Nephron progenitor cell (in vitro differentiated cells): ENCODE results near the gene MAP2K2.
A peak's percentile ranks its signal among the peaks of the same experiment; 100 is the strongest.
"Not testable (repeated sequence)": the region's sequence is repeated elsewhere in the genome, so short reads cannot be mapped to it uniquely, and the experiment has no call there.

Source experiments
- DNase-seq: peaks from one replicate; pipeline ENCODE4 v3.0.0; 2021
- H3K27ac Mint-ChIP-seq: 2 replicates; pipeline ENCODE4 v1.8.0; 2021; ENCODE audit warnings: mild to moderate bottlenecking, moderate library complexity, mixed read lengths
- H3K27me3 Mint-ChIP-seq: 2 replicates; pipeline ENCODE4 v1.8.0; 2021; ENCODE audit warnings: mild to moderate bottlenecking, low read depth, mixed read lengths; ENCODE audit not compliant: poor library complexity
- H3K36me3 Mint-ChIP-seq: 2 replicates; pipeline ENCODE4 v1.8.0; 2021; ENCODE audit warnings: low read depth, mixed read lengths
- H3K4me1 Mint-ChIP-seq: 2 replicates; pipeline ENCODE4 v1.8.0; 2021; ENCODE audit warnings: mixed read lengths
- H3K4me3 Mint-ChIP-seq: 2 replicates; pipeline ENCODE4 v1.8.0; 2021; ENCODE audit warnings: mild to moderate bottlenecking, moderate library complexity, mixed read lengths
- H3K9me3 Mint-ChIP-seq: 2 replicates; pipeline ENCODE4 v1.8.0; 2021; ENCODE audit warnings: mild to moderate bottlenecking, moderate library complexity, mixed read lengths
- CTCF ChIP-seq: fragments of 200-600 bp; sonication (generic); IDR thresholded peaks from 2 replicates; pipeline ENCODE4 v1.5.0; 2021; ENCODE audit warnings: antibody characterized with exemption

Gene MAP2K2

GRCh38 chr19:4144666-4145249 is 20.8 kb upstream of the MAP2K2 start:
- no peak overlapping the region for H3K27ac Mint-ChIP-seq
- H3K36me3 Mint-ChIP-seq, result no peaks in the 10 kb centered on the region
- peaks cover 5% of the 10 kb centered on the region for H3K4me1 Mint-ChIP-seq
- no peak for TF ChIP-seq CTCF
- H3K9me3 Mint-ChIP-seq, result peaks cover 3% of the 10 kb centered on the region
- no peak overlapping the region for H3K4me3 Mint-ChIP-seq
- H3K27me3 Mint-ChIP-seq, result peaks cover 53% of the 10 kb centered on the region
- DNase-seq, result no peak

- DNase-seq, H3K9me3 Mint-ChIP-seq, H3K4me3 Mint-ChIP-seq, H3K4me1 Mint-ChIP-seq, H3K36me3 Mint-ChIP-seq, H3K27ac Mint-ChIP-seq: not testable (repeated sequence)
- peaks cover 45% of the 10 kb centered on the region for H3K27me3 Mint-ChIP-seq
Measured at GRCh38 chr19:4142916-4143315, 19.0 kb upstream of the MAP2K2 start.

- H3K4me1 Mint-ChIP-seq, result no peaks in the 10 kb centered on the region
- DNase-seq, result peak; percentile 50
Measured at GRCh38 chr19:4140237-4140711, 16.4 kb upstream of the MAP2K2 start.

GRCh38 chr19:4139614-4140236 is 15.8 kb upstream of the MAP2K2 start:
- TF ChIP-seq CTCF, result peak; percentile 56
- Mint-ChIP-seq H3K36me3 (no peaks in the 10 kb centered on the region), H3K27me3 (peaks cover 30% of the 10 kb centered on the region), H3K9me3 (no peaks in the 10 kb centered on the region), H3K4me3 (no peak overlapping the region), H3K4me1 (no peaks in the 10 kb centered on the region), H3K27ac (no peak overlapping the region)
- DNase-seq, result peak; percentile 86

More at GRCh38 chr19:4140237-4140711, 16.4 kb upstream of the MAP2K2 start:
- Mint-ChIP-seq H3K27ac (no peak overlapping the region), H3K27me3 (peaks cover 29% of the 10 kb centered on the region), H3K4me3 (no peak overlapping the region), H3K36me3 (no peaks in the 10 kb centered on the region), H3K9me3 (no peaks in the 10 kb centered on the region)
- peak; percentile 57 for TF ChIP-seq CTCF

GRCh38 chr19:4138445-4138844 is 14.5 kb upstream of the MAP2K2 start:
- no peak for DNase-seq
- no peak overlapping the region for H3K27ac Mint-ChIP-seq
- no peaks in the 10 kb centered on the region for H3K9me3 Mint-ChIP-seq
- TF ChIP-seq CTCF, result no peak
- peaks cover 30% of the 10 kb centered on the region for H3K27me3 Mint-ChIP-seq
- no peaks in the 10 kb centered on the region for H3K4me1 Mint-ChIP-seq
- no peaks in the 10 kb centered on the region for H3K36me3 Mint-ChIP-seq
- H3K4me3 Mint-ChIP-seq, result no peak overlapping the region

- H3K4me1 Mint-ChIP-seq, result no peaks in the 10 kb centered on the region
- H3K27ac Mint-ChIP-seq, result no peak overlapping the region
- H3K27me3 Mint-ChIP-seq, result peaks cover 29% of the 10 kb centered on the region
- no peaks in the 10 kb centered on the region for H3K36me3 Mint-ChIP-seq
- TF ChIP-seq CTCF, result no peak
- no peaks in the 10 kb centered on the region for H3K9me3 Mint-ChIP-seq
- DNase-seq, result no peak
- no peak overlapping the region for H3K4me3 Mint-ChIP-seq
Measured at GRCh38 chr19:4136680-4137088, 12.8 kb upstream of the MAP2K2 start.

GRCh38 chr19:4135386-4135785 is 11.5 kb upstream of the MAP2K2 start:
- H3K9me3 Mint-ChIP-seq, H3K36me3 Mint-ChIP-seq, H3K27ac Mint-ChIP-seq, H3K4me3 Mint-ChIP-seq, DNase-seq, H3K4me1 Mint-ChIP-seq: not testable (repeated sequence)
- H3K27me3 Mint-ChIP-seq, result peaks cover 30% of the 10 kb centered on the region
